H9 (cell line): ENCODE data around the gene EN1. TPM values are rescaled to one million over a fixed set of nuclear protein-coding genes. Genes with fewer than 3 reads are reported as not detected.

ENCODE experiments used
- DNase-seq: peaks from one replicate; pipeline ENCODE4 v3.0.0-alpha.2; 2017
- H2AFZ ChIP-seq: one replicate; pipeline ENCODE4 v1.6.1; 2013; ENCODE audit warnings: mild to moderate bottlenecking, low read length, control low read depth, moderate library complexity
- H2AK5ac ChIP-seq: 2 replicates; pipeline ENCODE4 v1.6.1; 2013; ENCODE audit warnings: low read length, control low read depth, mixed read lengths; ENCODE audit not compliant: insufficient read length
- H2BK120ac ChIP-seq: one replicate; pipeline ENCODE4 v1.6.1; 2013; ENCODE audit warnings: low read depth, mild to moderate bottlenecking, low read length, control low read depth, inconsistent platforms; ENCODE audit not compliant: poor library complexity, severe bottlenecking
- H2BK12ac ChIP-seq: 2 replicates; pipeline ENCODE4 v1.6.1; 2013; ENCODE audit warnings: low read length, control low read depth, mixed read lengths, low read depth; ENCODE audit not compliant: insufficient read length
- H2BK15ac ChIP-seq: 2 replicates; pipeline ENCODE4 v1.6.1; 2013; ENCODE audit warnings: low read depth, low read length, control low read depth
- H2BK20ac ChIP-seq: one replicate; pipeline ENCODE4 v1.6.1; 2013; ENCODE audit warnings: low read depth, mild to moderate bottlenecking, low read length, control low read depth, inconsistent platforms; ENCODE audit not compliant: poor library complexity, severe bottlenecking
- H2BK5ac ChIP-seq: 2 replicates; pipeline ENCODE4 v1.6.1; 2013; ENCODE audit warnings: low read length, control low read depth, mixed read lengths; ENCODE audit not compliant: insufficient read length
- H3K14ac ChIP-seq: 2 replicates; pipeline ENCODE4 v1.6.1; 2013; ENCODE audit warnings: low read length, control low read depth; ENCODE audit not compliant: insufficient read depth
- H3K18ac ChIP-seq: 2 replicates; pipeline ENCODE4 v1.6.1; 2013; ENCODE audit warnings: low read depth, mild to moderate bottlenecking, mixed read lengths, low read length, control low read depth; ENCODE audit not compliant: insufficient read length
- H3K23ac ChIP-seq: 2 replicates; pipeline ENCODE4 v1.6.1; 2013; ENCODE audit warnings: low read length, control low read depth, mixed read lengths, low read depth; ENCODE audit not compliant: insufficient read length
- H3K23me2 ChIP-seq: 2 replicates; pipeline ENCODE4 v1.6.1; 2013; ENCODE audit warnings: low read depth, mild to moderate bottlenecking, mixed read lengths, low read length, control low read depth; ENCODE audit not compliant: insufficient read length, poor library complexity, severe bottlenecking
- H3K27ac ChIP-seq: 2 replicates; pipeline ENCODE4 v1.5.1; 2013; ENCODE audit warnings: low read length, control low read depth, mixed read lengths, low read depth; ENCODE audit not compliant: insufficient read length
- H3K27me3 ChIP-seq: 2 replicates; pipeline ENCODE4 v1.6.1; 2013; ENCODE audit warnings: low read length, control low read depth, inconsistent platforms; ENCODE audit not compliant: insufficient read depth
- H3K4ac ChIP-seq: 2 replicates; pipeline ENCODE4 v1.6.1; 2013; ENCODE audit warnings: low read depth, mild to moderate bottlenecking, control low read depth, inconsistent platforms, low read length, moderate library complexity
- H3K4me1 ChIP-seq: 2 replicates; pipeline ENCODE4 v1.6.1; 2013; ENCODE audit warnings: low read length, control low read depth, inconsistent platforms; ENCODE audit not compliant: insufficient read depth
- H3K4me2 ChIP-seq: 2 replicates; pipeline ENCODE4 v1.6.1; 2013; ENCODE audit warnings: low read length, control low read depth, mixed read lengths; ENCODE audit not compliant: insufficient read length, insufficient read depth
- H3K56ac ChIP-seq: 2 replicates; pipeline ENCODE4 v1.6.1; 2013; ENCODE audit warnings: low read depth, mild to moderate bottlenecking, mixed read lengths, low read length, control low read depth; ENCODE audit not compliant: insufficient read length
- H3K79me1 ChIP-seq: 2 replicates; pipeline ENCODE4 v1.6.1; 2013; ENCODE audit warnings: low read depth, mild to moderate bottlenecking, moderate library complexity, low read length, control low read depth, inconsistent platforms; ENCODE audit not compliant: insufficient read depth, poor library complexity, severe bottlenecking
- H3K79me2 ChIP-seq: 2 replicates; pipeline ENCODE4 v1.6.1; 2013; ENCODE audit warnings: low read length, control low read depth, inconsistent platforms; ENCODE audit not compliant: insufficient read depth
- H3K9ac ChIP-seq: 2 replicates; pipeline ENCODE4 v1.6.1; 2013; ENCODE audit warnings: low read length, control low read depth, mixed read lengths; ENCODE audit not compliant: insufficient read length; ENCODE audit errors: extremely low read depth
- H3K9me3 ChIP-seq: one replicate; pipeline ENCODE4 v1.6.1; 2013; ENCODE audit warnings: low read depth, low read length, inconsistent platforms; ENCODE audit not compliant: control insufficient read depth
- H3T11ph ChIP-seq: one replicate; pipeline ENCODE4 v1.6.1; 2013; ENCODE audit warnings: mild to moderate bottlenecking, low read length, control low read depth, inconsistent platforms
- H4K20me1 ChIP-seq: one replicate; pipeline ENCODE4 v1.6.1; 2013; ENCODE audit not compliant: control insufficient read depth, insufficient read length, insufficient read depth
- H4K5ac ChIP-seq: 2 replicates; pipeline ENCODE4 v1.6.1; 2013; ENCODE audit warnings: low read depth, mild to moderate bottlenecking, mixed read lengths, low read length, control low read depth; ENCODE audit not compliant: insufficient read length
- H4K8ac ChIP-seq: replicated peaks from 2 replicates; pipeline ENCODE4 v1.6.1; 2013; ENCODE audit warnings: low read length, control low read depth, mixed read lengths, low read depth; ENCODE audit not compliant: insufficient read length
- H4K91ac ChIP-seq: 2 replicates; pipeline ENCODE4 v1.6.1; 2013; ENCODE audit warnings: low read depth, mild to moderate bottlenecking, moderate library complexity, mixed read lengths, low read length, control low read depth; ENCODE audit not compliant: insufficient read length
- H3K27ac Mint-ChIP-seq, 3 experiments: 2 replicates in 2 of 3; 3 replicates in 1 of 3; pipeline ENCODE4 v1.8.0; 2020 to 2021; ENCODE audit warnings: mixed read lengths in 3 of 3, mild to moderate bottlenecking in 1 of 3, moderate library complexity in 1 of 3
- H3K27me3 Mint-ChIP-seq: 2 replicates; pipeline ENCODE4 v1.8.0; 2021; ENCODE audit warnings: low read depth, mild to moderate bottlenecking, moderate library complexity, mixed read lengths
- H3K36me3 Mint-ChIP-seq, 3 experiments: 2 replicates in 2 of 3; 3 replicates in 1 of 3; pipeline ENCODE4 v1.8.0; 2020 to 2021; ENCODE audit warnings: low read depth in 3 of 3, mixed read lengths in 3 of 3; ENCODE audit not compliant: insufficient read depth in 1 of 3
- H3K4me1 Mint-ChIP-seq, 2 experiments: 2 replicates each; pipeline ENCODE4 v1.8.0; 2020; ENCODE audit warnings: mixed read lengths in 2 of 2
- H3K4me3 Mint-ChIP-seq, 2 experiments: 2 replicates in 1 of 2; 3 replicates in 1 of 2; pipeline ENCODE4 v1.8.0; 2020 to 2021; ENCODE audit warnings: mild to moderate bottlenecking in 2 of 2, mixed read lengths in 2 of 2, moderate library complexity in 1 of 2
- H3K9me3 Mint-ChIP-seq, 2 experiments: 2 replicates in 1 of 2; 3 replicates in 1 of 2; pipeline ENCODE4 v1.8.0; 2020; ENCODE audit warnings: mild to moderate bottlenecking in 2 of 2, mixed read lengths in 2 of 2, moderate library complexity in 1 of 2
- WGBS: extraction: QIAGEN DNeasy Blood & Tissue Kit; methylation state at CpG from one replicate; pipeline ENCODE4 v1.1.7; 2013; ENCODE audit warnings: missing lambda C conversion rate, low lambda C conversion rate, mixed read lengths; ENCODE audit not compliant: insufficient read length; ENCODE audit errors: extremely low coverage; 5-methylcytosine and 5-hydroxymethylcytosine counted together
- total RNA-seq: library from RNA; stranded (reverse); gene quantifications from 2 replicates; pipeline ENCODE4 v1.2.1, GENCODE V29; 2021
- TF ChIP-seq, protein P1 (sequence below): fragments of 200-600 bp; sonication (generic); conservative IDR thresholded peaks from 3 replicates; pipeline ENCODE4 v1.8.0; 2021; ENCODE audit warnings: antibody characterized with exemption, mild to moderate bottlenecking

The EN1 gene
- total RNA-seq, 1 experiment from 2014 or later: not detected

- peaks cover 22 to 33% of the 10 kb centered on the region in 2 experiments for H3K4me1 Mint-ChIP-seq
- Histone ChIP-seq H3K4me2 (no peak overlapping the region), H4K20me1 (no peaks in the 10 kb centered on the region), H2BK120ac (no peak overlapping the region), H4K8ac (no peak overlapping the region), H2BK12ac (no peak overlapping the region), H3K27ac (no peak overlapping the region), H3K14ac (no peak overlapping the region), H3K4ac (no peak overlapping the region), H3K23me2 (peaks cover 6% of the 10 kb centered on the region), H2AK5ac (no peak overlapping the region), H2AFZ (no peak overlapping the region), H2BK5ac (no peak overlapping the region), H2BK15ac (no peak overlapping the region), H4K5ac (no peak overlapping the region), H3K9me3 (no peaks in the 10 kb centered on the region), H3K79me1 (no peaks in the 10 kb centered on the region), H3K23ac (no peak overlapping the region), H3K9ac (no peak overlapping the region), H3K4me1 (no peaks in the 10 kb centered on the region; the same call in 1 of the 2 replicates), H3T11ph (no peak overlapping the region), H2BK20ac (no peak overlapping the region), H4K91ac (no peak overlapping the region), H3K79me2 (no peaks in the 10 kb centered on the region), H3K18ac (no peak overlapping the region), H3K56ac (no peak overlapping the region), H3K27me3 (peaks cover 60% of the 10 kb centered on the region)
- H3K36me3 Mint-ChIP-seq: no peaks in the 10 kb centered on the region; a peak in 1 of 7 replicates
- H3K4me3 Mint-ChIP-seq: no peak overlapping the region; a peak in 1 of 5 replicates
- no CpG with 5 or more reads among the region's 5 CpGs for WGBS
- H3K27me3 Mint-ChIP-seq: peaks cover 85% of the 10 kb centered on the region
- no peak for DNase-seq
- H3K27ac Mint-ChIP-seq: no peak overlapping the region
- no peaks in the 10 kb centered on the region; a peak in 2 of 5 replicates for H3K9me3 Mint-ChIP-seq
- TF ChIP-seq, protein P1, sequence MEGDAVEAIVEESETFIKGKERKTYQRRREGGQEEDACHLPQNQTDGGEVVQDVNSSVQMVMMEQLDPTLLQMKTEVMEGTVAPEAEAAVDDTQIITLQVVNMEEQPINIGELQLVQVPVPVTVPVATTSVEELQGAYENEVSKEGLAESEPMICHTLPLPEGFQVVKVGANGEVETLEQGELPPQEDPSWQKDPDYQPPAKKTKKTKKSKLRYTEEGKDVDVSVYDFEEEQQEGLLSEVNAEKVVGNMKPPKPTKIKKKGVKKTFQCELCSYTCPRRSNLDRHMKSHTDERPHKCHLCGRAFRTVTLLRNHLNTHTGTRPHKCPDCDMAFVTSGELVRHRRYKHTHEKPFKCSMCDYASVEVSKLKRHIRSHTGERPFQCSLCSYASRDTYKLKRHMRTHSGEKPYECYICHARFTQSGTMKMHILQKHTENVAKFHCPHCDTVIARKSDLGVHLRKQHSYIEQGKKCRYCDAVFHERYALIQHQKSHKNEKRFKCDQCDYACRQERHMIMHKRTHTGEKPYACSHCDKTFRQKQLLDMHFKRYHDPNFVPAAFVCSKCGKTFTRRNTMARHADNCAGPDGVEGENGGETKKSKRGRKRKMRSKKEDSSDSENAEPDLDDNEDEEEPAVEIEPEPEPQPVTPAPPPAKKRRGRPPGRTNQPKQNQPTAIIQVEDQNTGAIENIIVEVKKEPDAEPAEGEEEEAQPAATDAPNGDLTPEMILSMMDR: no peak
Observed at GRCh38 chr2:118860506-118860905, 13.1 kb upstream of the EN1 start.
